Measurements from ENCODE around the gene CLEC4C.

The CLEC4C gene

GRCh38 chr12:7712841-7713442 is 34.2 kb downstream of the CLEC4C start:
- H3K9ac ChIP-seq, result no peak overlapping the region
- no peak overlapping the region for H2AFZ ChIP-seq
- no peak for TF ChIP-seq CTCF (IDR thresholded peaks at IDR 0.05)
- no peak overlapping the region for H3K4me3 ChIP-seq (ENCODE audit: low read depth, low read length)
- no peak overlapping the region for H3K27ac ChIP-seq
- H3K4me1 ChIP-seq, result no peaks in the 10 kb centered on the region
- no peak overlapping the region for H3K4me2 ChIP-seq (ENCODE audit: low read length)
- H3K79me2 ChIP-seq, result no peaks in the 10 kb centered on the region
- H3K27me3 ChIP-seq (ENCODE audit: control insufficient read depth, insufficient read depth, low read length), result no peaks in the 10 kb centered on the region
- no peaks in the 10 kb centered on the region for H3K9me3 ChIP-seq (ENCODE audit: control insufficient read depth, low read length)
- H3K36me3 ChIP-seq (ENCODE audit: control insufficient read depth, insufficient read depth, low read length), result no peaks in the 10 kb centered on the region

GRCh38 chr12:7711133-7711532 is 36.0 kb downstream of the CLEC4C start, which contains the start of gene DPPA3:
Gene DPPA3, plus strand, starts transcription at chr12:7711433. Its CDS starts 138 bp downstream, at chr12:7711571.
- H3K4me3 ChIP-seq (ENCODE audit: low read depth, low read length), result no peak within 1 kb of the TSS
- H2AFZ ChIP-seq, result no peak within 1 kb of the TSS
- no peak within 1 kb of the TSS for H3K27ac ChIP-seq
- H3K9ac ChIP-seq, result no peak within 1 kb of the TSS
- H3K4me2 ChIP-seq (ENCODE audit: low read length), result no peak within 1 kb of the TSS
- no peaks in the 10 kb centered on the region for H3K79me2 ChIP-seq
- H3K9me3 ChIP-seq (ENCODE audit: control insufficient read depth, low read length), result no peaks in the 10 kb centered on the region
- H3K27me3 ChIP-seq (ENCODE audit: control insufficient read depth, insufficient read depth, low read length), result no peaks in the 10 kb centered on the region
- no peak for TF ChIP-seq CTCF (IDR thresholded peaks at IDR 0.05)
- H3K4me1 ChIP-seq, result no peaks in the 10 kb centered on the region
- no peaks in the 10 kb centered on the region for H3K36me3 ChIP-seq (ENCODE audit: control insufficient read depth, insufficient read depth, low read length)

- no peak overlapping the region for H3K4me2 ChIP-seq (ENCODE audit: low read length)
- no peaks in the 10 kb centered on the region for H3K27me3 ChIP-seq (ENCODE audit: control insufficient read depth, insufficient read depth, low read length)
- no peaks in the 10 kb centered on the region for H3K9me3 ChIP-seq (ENCODE audit: control insufficient read depth, low read length)
- H3K36me3 ChIP-seq (ENCODE audit: control insufficient read depth, insufficient read depth, low read length), result no peaks in the 10 kb centered on the region
- no peak for TF ChIP-seq CTCF (IDR thresholded peaks at IDR 0.05)
- no peak overlapping the region for H2AFZ ChIP-seq
- H3K27ac ChIP-seq, result no peak overlapping the region
- H3K79me2 ChIP-seq, result no peaks in the 10 kb centered on the region
- no peaks in the 10 kb centered on the region for H3K4me1 ChIP-seq
- H3K4me3 ChIP-seq (ENCODE audit: low read depth, low read length), result no peak overlapping the region
- no peak overlapping the region for H3K9ac ChIP-seq
Measured at GRCh38 chr12:7709969-7710675, 37.1 kb downstream of the CLEC4C start.

DNA sequence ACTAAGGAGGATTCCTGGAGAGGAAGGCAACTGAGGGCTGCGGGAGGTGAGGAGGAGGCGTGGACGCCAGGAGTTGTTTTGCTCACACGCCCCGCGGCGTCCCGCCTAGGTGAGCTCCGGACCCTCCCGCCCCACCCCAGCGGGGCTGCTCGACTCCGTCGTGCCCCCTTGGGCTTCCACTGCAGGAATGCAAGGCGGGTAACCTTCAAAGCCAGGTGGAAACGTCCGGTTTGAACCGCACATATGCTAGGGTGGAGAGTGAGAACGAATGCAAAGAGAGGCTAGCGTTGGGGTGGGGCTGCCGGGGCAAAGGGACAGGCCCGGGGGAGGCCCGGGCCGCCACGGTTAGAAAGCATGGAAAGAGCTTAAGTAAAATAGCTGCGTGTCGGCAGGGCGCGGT is 41.3 kb downstream of the CLEC4C start:
- Histone ChIP-seq H3K9ac (no peak overlapping the region), H2AFZ (no peak overlapping the region), H3K4me1 (no peaks in the 10 kb centered on the region), H3K27ac (no peak overlapping the region), H3K27me3 (ENCODE audit: control insufficient read depth, insufficient read depth, low read length) (no peaks in the 10 kb centered on the region), H3K79me2 (no peaks in the 10 kb centered on the region), H3K36me3 (ENCODE audit: control insufficient read depth, insufficient read depth, low read length) (no peaks in the 10 kb centered on the region), H3K4me2 (ENCODE audit: low read length) (no peak overlapping the region), H3K4me3 (ENCODE audit: low read depth, low read length) (no peak overlapping the region), H3K9me3 (ENCODE audit: control insufficient read depth, low read length) (no peaks in the 10 kb centered on the region)
- no peak for TF ChIP-seq CTCF (IDR thresholded peaks at IDR 0.05)
